K562 treated with DMSO at 1 percent for 24 hours (cell line): ENCODE data around the gene USO1. TPM values are rescaled to one million over a fixed set of nuclear protein-coding genes. Genes with fewer than 3 reads are reported as not detected.

Experiments used
- total RNA-seq: library from RNA; unstranded; fragments of 300-600 nt; gene quantifications from 2 replicates; pipeline ENCODE4 v1.2.3, GENCODE V29; 2022; ENCODE audit warnings: low read depth; ENCODE audit not compliant: insufficient read depth

USO1 gene
- 43.4 and 54.1 TPM in 2 replicates for total RNA-seq

GRCh38 chr4:75724066-75724866 is at the start of gene USO1:
USO1 (plus strand) TSS chr4:75724577; CDS start chr4:75724820, 243 bp downstream.

Other genes with a start within 250 kb of the USO1 start
- gene RCHY1, start 210.2 kb upstream of the USO1 start, total RNA-seq, result 48.9 and 53.4 TPM in 2 replicates
- gene THAP6, start 210.1 kb upstream of the USO1 start, total RNA-seq, result 4.4 and 5.5 TPM in 2 replicates
- not detected in 2 replicates for gene ODAPH, start 168.5 kb upstream of the USO1 start, total RNA-seq
- not detected in 2 replicates for gene CDKL2, start 94.0 kb upstream of the USO1 start, total RNA-seq
- gene G3BP2, start 51.2 kb upstream of the USO1 start, total RNA-seq, result 56.6 and 68.7 TPM in 2 replicates
- not detected in 2 replicates for gene PPEF2, start 177.9 kb downstream of the USO1 start, total RNA-seq
- 26.9 and 31.1 TPM in 2 replicates for gene NAAA, start 216.4 kb downstream of the USO1 start, total RNA-seq